GM21576 (cell line): ENCODE measurements around the gene FGF2.

Source experiments
- ATAC-seq: cut with Tn5 transposase; IDR thresholded peaks from one replicate; pipeline ENCODE4 v1.9.1; 2021; ENCODE audit warnings: mild to moderate bottlenecking, moderate library complexity; ENCODE audit not compliant: unreplicated experiment

Gene FGF2

GRCh38 chr4:122884499-122884898 is 57.9 kb downstream of the FGF2 start:
- ATAC-seq = no peak

GRCh38 chr4:122889726-122890125 is 63.1 kb downstream of the FGF2 start:
- no peak for ATAC-seq

- peak; percentile 49 for ATAC-seq
Measured at GRCh38 chr4:122890147-122890795, 63.6 kb downstream of the FGF2 start.

- ATAC-seq = no peak
Measured at GRCh38 chr4:122894827-122895226, 68.2 kb downstream of the FGF2 start.

GRCh38 chr4:122895336-122895995 is 68.8 kb downstream of the FGF2 start:
- ATAC-seq = no peak

GRCh38 chr4:122896270-122896669 is 69.6 kb downstream of the FGF2 start:
- no peak for ATAC-seq

GRCh38 chr4:122898370-122899150 is 71.9 kb downstream of the FGF2 start:
- ATAC-seq = no peak

- ATAC-seq = no peak
Measured at GRCh38 chr4:122899682-122900081, 73.1 kb downstream of the FGF2 start.

- no peak for ATAC-seq
Measured at GRCh38 chr4:122900314-122900713, 73.7 kb downstream of the FGF2 start.

GRCh38 chr4:122901247-122902010 is 74.8 kb downstream of the FGF2 start:
- no peak for ATAC-seq

- ATAC-seq = no peak
Measured at GRCh38 chr4:122903766-122904288, 77.2 kb downstream of the FGF2 start.

- no peak for ATAC-seq
Measured at GRCh38 chr4:122906859-122907305, 80.3 kb downstream of the FGF2 start.

GRCh38 chr4:122908223-122908622 is 81.6 kb downstream of the FGF2 start:
- no peak for ATAC-seq

GRCh38 chr4:122909683-122910082 is 83.1 kb downstream of the FGF2 start:
- no peak for ATAC-seq

- ATAC-seq = no peak
Measured at GRCh38 chr4:122911588-122911987, 85.0 kb downstream of the FGF2 start.

- no peak for ATAC-seq
Measured at GRCh38 chr4:122912810-122913575, 86.4 kb downstream of the FGF2 start.

GRCh38 chr4:122914292-122914904 is 87.8 kb downstream of the FGF2 start:
- peak; percentile 90 for ATAC-seq

- ATAC-seq = no peak
Measured at GRCh38 chr4:122914938-122915337, 88.3 kb downstream of the FGF2 start.

- no peak for ATAC-seq
Measured at GRCh38 chr4:122917731-122918130, 91.1 kb downstream of the FGF2 start.

GRCh38 chr4:122920473-122920872 is 93.8 kb downstream of the FGF2 start:
- ATAC-seq = no peak
